ENCODE data around the gene RNF112.
"Not testable (repeated sequence)": the region's sequence is repeated elsewhere in the genome, so short reads cannot be mapped to it uniquely, and the experiment has no call there.

RNF112 gene

DNA sequence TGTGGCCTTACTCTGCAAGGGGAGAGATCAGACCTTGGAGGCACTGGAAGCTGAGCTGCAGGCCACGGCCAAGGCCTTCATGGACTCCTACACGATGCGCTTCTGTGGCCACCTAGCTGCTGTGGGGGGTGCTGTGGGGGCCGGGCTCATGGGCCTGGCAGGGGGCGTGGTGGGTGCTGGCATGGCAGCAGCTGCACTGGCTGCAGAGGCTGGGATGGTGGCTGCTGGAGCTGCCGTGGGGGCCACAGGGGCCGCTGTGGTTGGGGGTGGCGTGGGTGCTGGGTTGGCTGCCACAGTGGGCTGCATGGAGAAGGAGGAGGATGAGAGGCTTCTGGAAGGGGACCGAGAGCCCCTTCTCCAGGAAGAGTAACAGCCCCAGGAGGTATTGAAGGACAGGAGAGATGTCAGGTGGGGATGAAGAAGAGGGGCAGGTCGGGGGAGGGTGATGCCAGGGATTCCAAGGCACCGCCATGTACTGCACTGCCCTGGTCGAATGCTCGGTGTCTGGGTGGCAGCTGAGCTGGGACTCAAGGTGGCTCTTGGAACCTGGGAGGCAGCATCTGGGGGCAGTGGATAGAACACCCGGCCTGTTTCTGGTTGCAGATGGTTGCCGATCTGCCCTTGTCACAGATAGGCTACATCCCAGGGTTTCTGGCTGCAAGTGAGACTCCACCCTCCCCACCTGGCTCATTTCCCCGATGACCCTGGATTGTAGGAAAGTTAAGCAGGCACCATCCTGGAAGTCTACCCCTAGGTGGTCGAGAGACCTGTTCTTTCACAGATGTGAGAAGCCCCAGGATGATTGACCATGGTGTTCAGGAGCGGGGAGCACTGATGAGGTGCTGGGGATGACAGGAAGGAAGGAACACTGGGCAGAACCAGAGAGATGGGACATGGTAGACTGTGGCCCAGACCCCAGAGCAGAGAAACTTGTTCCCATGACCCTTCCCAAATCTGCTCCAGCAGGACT lies 5.1 kb downstream of the RNF112 start:
- DNase-seq = no peak

DNA sequence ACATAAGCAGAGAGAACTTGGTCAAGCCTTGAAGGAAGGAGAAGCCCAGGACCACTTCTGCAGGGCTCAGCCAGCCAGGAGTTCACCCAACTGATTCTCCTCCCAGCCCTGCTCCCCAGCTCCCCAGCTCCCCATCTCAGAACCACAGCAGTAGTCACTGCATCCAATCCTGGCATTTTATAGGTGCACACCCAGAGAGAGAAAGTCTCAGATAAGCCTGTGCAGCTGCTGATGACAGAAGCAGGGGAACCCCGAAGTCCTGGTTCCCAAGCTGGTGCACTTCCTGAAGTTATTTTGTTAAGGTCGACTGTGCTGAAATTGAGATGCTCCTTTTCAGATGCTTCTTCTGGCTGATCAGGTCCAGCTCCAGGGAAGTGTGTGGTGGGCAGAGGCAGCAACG lies 6.6 kb downstream of the RNF112 start:
- DNase-seq = no peak

DNA sequence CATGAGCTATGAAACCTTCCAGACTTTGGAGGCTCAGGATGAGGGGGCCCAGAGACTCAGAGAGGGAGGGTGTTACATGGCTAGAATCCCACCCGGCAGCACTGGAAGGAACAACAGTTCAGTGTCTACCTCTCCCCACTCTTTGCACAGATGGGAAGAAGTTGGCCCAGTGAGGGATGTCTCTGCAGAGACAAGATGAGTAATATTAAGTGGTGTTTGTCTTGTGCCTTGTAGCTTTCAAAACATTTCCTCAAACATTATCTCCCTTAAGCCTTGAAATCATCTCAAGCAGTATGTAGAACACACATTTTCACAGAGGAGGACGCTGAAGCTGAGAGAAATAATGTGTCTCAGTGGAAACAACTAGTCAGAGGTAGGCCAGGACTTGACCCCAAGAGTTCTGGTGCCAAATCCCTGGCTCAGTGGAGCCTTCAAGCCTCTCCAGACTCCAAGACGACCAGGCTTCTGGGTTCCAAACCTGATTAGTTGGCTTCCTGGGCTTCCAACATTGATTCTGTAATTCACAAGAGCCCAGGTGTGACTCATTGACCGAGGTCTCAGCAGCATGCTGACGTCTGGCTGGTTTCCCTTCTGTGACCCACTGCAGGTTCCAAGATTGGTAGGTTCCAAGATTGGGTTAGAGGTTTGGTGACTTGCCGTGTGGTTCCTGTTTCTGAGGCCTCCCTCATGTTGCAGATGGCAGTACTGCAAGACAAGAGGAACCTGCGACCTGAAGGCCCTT lies 7.4 kb downstream of the RNF112 start:
- DNase-seq = no peak

DNA sequence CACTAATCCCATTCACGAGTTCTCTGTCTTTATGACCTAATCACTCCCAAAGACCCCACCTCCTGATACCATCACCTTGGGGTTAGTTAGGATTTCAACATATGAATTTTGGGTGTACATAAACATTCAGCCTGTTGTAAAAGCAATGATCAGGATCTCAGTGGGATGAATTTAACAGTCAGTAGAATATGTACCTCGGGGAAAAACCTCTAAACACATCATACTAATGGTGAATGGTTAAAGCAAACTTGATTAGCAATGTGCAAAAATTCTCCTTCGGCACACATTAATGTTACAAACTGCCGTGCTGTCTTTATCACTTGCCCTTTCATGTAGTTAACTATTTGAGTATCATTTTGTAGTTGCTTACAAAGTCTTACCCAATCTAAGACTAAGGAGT lies 10.2 kb downstream of the RNF112 start:
- DNase-seq = no peak

DNA sequence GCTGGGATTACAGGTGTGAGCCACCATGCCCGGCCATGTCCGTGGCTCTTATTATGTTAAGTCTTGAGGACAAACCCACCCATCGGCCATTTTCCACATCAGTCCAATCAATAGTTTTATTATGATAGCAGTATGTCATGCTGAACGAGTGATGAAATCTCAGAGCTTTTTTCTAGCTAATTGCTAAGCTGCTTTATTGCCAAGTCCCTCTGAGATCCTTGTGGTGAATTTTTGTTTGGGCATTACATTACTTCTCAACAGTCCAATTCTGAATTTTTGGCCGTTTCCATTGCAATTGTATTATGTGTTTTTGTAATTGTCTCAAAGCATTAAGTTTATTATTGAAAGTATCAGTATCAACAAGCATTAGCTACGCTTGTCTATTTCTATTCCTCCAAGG lies 10.9 kb downstream of the RNF112 start:
- DNase-seq = no peak

DNA sequence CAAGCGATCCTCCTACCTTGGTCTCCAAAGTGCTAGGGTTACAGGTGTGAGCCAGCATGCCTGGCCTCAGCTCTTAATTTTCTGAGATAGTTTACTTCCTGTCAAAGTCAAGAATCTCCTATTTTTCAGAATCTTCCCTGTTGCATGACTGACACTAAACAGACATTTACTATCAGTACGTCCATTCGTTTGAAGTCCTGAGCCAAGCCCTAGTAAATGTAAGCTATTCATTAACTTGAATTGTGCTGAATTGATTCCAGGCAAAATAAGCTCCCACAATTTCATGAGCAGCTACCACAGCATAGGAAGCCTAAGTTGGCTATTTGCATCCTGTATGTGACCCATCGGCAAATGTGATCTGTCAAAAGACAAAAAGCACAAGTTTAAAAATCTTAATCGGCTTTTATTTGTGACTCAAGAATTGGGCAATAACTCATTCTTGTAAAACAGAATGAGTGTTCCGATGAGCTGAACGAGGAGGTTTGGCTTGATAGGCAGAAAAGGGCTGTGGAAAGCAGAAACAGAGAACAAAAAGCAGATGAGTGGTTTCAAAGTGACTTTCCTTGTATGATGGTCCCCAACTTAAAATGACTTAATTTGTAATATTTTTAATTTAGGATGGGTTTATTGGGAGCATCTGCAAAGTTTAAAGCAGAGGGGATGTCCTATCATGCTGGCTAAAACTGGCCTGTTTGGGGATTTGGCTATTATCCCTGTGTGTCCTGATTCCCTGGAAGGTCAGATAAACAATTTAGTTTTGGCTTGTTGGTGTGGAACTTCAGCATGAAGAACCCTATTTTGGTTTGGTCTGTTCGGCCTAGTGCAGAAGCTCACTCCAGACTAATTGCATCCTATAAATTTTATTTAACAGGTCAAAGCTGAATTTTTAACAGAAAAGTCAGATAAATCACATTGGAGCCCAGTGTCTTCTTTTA lies 14.2 kb downstream of the RNF112 start:
- no peak for DNase-seq

DNA sequence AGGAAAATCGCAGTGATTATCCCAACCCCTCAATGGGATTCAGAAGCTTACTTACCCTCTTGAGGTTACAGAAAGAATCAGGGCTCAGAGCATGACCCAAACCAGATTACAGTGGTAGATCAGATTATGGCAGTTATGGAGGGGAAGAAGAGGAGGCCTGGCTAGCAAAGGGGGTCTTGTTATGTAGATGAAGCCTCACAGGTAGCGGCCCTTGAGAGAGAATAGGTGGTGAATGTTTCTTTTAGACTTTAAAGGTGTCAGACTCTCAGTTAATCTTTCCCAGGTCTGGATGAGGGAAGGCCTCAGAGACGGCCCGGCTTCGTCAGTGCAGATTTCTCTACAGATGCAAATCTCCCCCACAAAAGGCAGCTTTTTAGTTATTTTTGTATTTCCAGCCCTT lies 15.6 kb downstream of the RNF112 start:
- no peak for DNase-seq

DNA sequence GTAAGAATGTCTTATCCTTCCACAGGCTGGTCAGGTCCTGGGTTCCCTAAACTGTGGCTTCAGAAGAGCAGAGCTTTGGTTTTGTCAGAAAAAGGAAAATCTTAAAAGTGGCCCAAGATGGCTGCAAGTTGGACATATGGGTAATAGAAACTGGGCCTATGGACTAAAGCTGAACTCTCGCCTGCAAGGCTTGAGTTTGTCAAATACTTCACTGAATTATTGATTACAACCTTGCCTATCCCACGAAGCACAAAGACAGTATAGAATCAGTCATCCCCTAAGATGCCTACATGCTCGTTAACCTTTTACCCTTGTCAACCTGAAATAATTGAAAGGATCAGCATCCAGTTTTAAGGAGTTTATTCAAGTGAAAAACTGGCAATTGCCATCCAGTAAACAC lies 20.7 kb downstream of the RNF112 start:
- DNase-seq = no peak

DNA sequence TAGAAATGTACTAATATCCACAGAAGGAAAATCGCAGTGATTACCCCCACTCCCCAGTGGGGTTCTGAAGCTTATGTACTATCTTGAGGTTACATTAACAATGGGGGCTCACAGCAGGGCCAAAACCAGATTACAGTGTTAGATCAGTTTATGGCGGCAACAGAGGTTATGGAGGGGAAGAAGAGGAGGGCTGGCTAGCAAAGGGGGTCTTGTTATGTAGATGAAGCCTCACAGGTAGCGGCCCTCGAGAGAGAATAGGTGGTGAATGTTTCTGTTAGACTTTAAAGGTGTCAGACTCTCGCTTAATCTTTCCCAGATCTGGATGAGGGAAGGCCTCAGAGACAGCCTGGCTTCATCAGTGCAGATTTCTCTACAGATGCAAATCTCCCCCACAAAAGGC lies 22.2 kb downstream of the RNF112 start:
- no peak for DNase-seq

DNA sequence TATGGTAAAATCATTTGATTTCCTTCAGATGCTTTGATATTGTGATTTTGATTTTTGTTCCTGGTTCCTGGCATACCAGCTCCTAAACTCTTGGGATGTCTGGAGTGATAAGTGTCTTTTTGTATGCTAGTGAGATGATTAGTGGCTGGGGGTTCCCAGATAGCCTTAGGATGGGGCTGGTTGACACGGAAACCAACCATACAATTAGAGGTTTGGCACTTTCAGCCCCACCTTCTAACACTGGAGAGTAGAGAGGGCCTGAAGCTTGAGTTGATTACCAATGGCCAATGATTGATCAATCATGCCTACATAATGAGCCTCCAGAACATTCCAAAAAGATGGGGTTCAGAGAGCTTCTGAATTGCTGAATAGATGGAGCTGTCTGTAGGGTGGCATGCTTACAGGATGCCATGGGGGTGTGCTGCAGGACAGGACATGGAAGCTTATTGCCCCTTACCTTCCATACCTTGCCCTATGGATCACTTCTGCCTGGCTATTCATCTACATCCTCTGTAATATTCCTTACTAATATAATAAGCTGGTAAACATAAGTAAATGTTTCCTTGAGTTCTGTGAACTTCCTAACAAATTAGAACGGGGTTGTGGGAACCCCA lies 22.8 kb downstream of the RNF112 start:
- no peak for DNase-seq

DNA sequence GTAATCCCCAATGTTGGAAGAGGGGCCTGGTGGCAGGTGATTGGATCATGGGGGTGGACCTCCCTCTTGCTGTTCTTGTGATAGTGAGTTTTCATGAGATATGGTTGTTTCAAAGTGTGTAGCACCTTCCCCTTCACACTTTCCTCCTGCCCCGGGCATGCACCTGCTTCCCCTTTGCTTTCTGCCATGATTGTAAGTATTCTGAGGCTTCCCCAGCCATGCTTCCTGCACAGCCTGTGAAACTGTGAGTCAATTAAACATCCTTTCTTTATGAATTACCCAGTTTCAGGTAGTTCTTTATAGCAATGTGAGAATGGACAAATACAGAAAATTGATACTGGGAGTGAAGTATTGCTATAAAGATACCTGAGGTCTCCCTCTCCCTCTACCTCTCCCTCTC lies 29.4 kb downstream of the RNF112 start:
- no peak for DNase-seq

DNA sequence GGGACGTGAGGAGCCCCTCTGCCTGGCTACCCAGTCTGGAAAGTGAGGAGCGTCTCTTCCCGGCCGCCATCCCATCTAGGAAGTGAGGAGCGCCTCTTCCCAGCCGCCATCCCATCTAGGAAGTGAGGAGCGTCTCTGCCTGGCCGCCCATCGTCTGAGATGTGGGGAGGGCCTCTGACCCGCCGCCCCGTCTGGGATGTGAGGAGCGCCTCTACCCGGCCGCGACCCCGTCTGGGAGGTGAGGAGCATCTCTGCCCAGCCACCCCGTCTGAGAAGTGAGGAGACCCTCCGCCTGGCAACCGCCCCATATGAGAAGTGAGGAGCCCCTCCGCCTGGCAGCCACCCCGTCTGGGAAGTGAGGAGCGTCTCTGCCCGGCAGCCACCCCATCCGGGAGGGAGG lies 30.3 kb downstream of the RNF112 start:
- DNase-seq = not testable (repeated sequence)

DNA sequence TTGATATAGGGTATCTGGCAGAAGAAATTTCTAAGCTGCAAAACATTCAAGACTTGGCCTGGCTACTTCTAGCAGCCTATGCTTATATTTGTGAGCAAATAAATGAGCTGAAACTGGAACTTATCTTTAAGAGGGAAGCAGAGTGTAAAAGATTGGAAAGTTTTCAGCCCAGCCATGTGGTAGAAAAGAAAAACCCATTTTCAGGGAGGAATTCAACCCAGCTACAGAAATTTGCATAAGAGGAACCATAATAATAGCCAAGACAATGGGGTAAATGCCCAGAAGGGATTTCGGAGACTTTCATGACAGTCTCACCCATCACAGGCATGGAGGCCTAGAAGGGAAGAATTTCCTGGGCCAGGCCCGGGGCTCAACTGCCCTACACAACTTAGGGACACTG lies 31.7 kb downstream of the RNF112 start:
- DNase-seq = no peak

DNA sequence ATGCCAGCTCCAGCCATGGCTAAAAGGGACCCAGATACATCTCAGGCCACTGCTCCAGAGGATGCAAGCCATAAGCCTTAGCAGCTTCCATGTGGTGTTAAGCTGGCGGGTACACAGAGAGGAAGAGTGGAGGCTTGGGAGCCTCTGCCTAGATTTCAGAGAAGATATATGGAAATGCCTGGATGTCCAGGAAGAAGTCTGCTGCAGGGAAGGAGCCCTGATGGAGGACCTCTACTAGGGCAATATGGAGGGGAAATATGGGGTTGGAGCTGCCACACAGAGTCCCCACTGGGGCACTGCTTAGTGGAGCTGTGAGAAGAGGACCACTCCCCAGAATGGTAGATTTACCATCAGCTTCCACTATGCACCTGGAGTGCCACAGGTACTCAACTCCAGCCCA lies 32.1 kb downstream of the RNF112 start:
- DNase-seq = no peak

DNA sequence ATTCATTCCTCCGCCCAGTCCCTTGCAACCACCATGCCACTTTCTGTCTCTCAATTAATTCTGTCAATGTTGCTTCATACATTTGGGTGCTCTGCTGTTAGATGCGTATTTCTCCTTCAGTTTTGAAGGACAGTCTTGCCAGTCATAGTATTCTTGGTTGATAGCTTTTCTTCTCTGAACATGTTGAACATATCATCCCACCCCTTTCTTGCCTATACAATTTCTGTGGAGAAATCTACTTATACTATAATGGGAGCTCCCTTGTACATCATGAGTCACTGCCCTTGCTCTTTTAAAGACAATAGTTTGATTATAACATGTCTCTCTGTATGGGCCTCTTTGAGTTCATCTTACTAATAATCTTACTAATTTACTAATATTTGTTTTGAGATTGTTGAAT lies 34.1 kb downstream of the RNF112 start:
- no peak for DNase-seq

DNA sequence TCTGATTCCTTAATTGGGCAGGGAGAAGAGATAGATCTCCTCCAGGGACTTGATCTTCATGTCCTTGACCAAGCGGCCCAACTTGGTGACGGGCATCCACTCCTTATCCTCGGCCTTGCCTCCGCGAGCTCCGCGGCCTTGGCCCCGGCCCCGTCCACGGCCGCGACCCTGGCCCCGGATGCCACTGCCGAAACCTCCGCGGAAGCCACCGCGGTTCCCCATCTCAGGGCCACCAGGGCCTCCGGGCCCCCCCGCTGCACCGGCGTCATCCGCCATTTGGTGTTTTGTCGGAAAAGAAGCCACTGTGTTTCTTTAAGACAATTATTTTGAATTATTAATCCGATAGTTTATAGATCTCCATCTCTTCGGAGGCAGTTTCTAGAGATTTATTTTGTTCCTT lies 35.5 kb downstream of the RNF112 start:
- not testable (repeated sequence) for DNase-seq

DNA sequence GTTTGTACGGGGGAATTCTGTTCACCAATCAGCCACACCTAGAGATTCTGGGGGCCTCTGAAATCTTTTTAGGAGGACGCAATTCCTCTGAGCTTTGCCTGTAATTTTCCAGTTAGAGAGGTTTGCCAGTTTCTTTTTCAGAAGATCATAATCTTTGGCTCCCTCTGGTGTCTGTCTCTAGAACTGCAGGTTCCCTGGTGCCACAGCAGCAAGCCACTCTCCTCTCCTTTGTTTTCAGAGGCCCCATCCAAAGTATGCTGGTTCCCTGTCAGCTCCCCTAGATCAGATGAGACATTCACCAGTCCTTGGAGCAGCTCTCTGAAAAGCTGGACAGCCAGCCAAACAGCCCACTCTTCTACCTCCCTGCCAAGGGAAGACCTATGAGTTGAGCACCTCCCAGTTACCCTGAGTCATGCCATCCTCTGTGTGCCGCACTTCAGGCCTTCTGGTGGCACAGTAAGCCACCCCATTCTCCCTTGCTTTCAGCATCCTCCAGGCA lies 36.1 kb downstream of the RNF112 start:
- DNase-seq = peak; percentile 7 to 38 (median 20)

DNA sequence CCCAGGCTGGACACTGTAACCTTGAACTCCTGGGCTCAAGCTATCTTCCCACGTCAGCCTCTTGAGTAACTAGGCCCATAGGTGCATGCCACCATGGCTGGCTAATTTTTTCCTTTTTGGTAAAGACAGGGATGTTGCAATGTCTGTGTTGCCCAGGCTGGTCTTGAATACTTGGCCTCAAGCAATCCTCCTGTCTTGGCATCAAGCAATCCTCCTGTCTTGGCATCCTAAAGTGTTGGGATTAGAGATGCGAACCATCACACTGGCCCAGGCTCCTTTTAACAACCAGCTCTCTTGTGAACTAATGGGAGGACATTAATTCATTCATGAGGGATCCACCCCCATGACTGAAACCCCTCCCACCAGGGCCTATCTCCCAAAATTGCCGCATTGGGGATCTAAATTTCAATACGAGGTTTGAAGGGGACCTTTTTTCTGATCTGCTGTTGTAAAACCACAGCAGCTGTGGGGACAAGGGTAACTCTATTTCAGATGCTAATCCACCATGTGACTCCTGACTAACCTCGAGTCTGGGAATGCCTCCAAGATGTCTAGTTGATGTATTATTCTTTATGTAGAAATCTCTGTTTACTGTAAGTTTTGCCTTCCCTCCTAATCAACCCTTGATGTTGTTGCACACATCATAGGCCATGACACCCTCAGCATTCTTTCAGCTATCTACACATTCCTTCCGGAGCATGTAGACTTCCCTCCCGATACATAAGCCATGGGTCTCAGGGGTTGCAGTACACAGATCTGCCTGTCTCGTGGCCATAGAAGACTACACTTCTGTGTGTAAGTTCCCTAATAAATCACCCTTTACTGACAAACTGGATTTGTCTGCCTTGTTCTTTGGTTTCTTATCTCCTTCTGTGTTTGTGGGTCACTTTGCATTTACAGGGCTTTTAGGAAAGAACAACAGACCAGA lies 37.6 kb downstream of the RNF112 start:
- no peak for DNase-seq

DNA sequence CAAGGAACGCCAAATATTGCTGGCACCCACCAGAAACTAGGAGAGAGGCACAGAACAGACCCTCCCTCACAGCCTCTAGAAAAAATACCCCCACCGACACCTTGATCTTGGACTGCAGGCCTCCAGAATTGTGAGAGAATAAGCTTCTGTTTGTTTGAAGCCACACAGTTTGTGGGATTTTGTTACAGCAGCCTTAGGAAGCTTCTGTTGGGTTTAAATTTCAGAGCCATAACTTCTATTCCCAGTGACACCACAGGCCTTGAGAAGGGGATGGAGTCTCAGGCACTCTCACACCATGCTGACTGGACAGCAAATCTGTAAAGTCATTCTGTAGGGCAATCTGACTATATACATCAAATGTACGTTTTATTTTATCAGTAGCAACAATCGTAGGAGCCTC lies 38.6 kb downstream of the RNF112 start:
- no peak for DNase-seq

DNA sequence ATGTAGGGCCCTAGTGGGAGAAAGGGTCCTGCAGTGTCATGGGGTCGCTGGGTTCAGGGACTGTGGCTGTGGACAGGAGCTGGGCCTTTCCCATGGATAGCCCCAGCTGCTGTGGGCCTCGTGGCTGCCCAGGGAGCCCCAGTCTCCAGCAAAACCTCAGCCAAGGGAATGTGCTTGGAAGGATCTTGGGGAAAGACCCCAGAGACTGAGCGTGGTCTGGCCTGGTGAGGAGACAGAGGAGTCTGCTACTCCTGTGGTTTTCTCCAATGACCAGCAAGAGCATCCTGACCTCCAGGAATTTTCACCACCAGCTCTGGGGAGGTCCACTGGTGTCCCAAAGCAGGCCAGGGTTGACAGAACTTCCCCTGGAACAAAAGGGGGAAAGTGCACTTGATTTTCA lies 42.3 kb downstream of the RNF112 start:
- no peak for DNase-seq

DNA sequence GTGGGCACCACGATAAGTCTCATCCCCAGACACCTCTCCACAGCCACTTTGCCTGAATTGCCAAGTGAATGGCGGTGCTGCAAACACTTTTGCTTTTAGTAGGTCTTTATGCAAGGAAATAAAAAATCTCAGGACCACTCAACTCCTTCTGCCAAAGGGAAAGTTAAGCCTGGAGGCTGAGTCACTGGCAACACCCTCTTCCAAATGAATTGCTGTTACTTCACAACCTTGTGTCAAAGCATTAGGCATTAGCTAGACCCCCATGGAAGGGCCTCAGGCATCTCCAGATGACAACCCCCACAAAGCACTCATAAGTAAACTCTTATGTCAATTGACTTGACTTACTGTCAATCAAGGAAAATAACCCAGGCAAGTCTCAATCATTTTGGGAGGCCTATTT lies 43.0 kb downstream of the RNF112 start:
- no peak for DNase-seq

Measured in activated naive CD4-positive, alpha-beta T cell (primary cell).